ENCODE measurements around the gene DBF4. TPM values are rescaled to one million over a fixed set of nuclear protein-coding genes. Genes with fewer than 3 reads are reported as not detected.
"Not testable (repeated sequence)": the region's sequence is repeated elsewhere in the genome, so short reads cannot be mapped to it uniquely, and the experiment has no call there.

The DBF4 gene
- polyA plus RNA-seq, 3 donors = 16.5 to 23.4 (median 19.3) TPM

DNA sequence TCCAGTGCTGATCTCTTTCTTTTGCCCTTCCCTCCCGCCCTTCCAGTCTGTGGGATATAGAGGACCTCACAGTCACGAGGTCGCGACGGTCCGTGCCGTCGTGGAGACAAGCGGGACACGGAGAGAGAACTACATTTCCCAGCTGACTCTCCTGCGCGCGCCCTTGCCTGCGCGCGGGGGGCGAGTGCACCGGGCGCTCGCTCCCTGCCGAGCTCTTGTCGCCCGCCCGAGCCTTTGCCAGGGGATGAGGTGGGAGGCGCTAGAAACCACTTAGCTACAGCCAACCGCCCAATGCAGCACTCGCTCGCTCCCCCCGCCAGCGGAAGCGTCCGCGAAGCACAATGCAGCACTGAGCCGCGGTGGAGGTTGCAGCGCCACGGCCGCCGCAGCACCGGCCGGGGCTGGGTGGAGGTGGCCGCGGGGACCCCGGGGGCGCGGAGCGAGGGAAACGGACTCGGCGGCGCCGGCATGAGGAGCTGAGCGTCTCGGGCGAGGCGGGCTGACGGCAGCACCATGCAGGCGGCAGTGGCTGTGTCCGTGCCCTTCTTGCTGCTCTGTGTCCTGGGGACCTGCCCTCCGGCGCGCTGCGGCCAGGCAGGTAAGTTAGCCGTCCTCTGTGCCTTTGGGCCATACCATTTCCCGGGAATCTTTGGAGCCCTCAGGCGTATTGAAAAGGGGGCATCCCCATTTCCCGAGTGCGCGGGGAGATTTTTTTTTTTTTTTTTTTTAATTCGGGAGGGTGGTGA lies 57.8 kb downstream of the DBF4 start, which contains the start of gene ADAM22:
Gene ADAM22 (plus strand): TSS at position 299 of the 746 bp plus-strand sequence. CDS start 215 bp downstream, at position 514.
- peak; percentile 64 to 90 (median 84) for DNase-seq (ENCODE audit: extremely low read depth in 1 of 11, low read depth in 9 of 11, low spot score in 4 of 11)

- DNase-seq (ENCODE audit: extremely low read depth in 1 of 11, low read depth in 9 of 11, low spot score in 4 of 11) = peak in 5 of 11 donors; percentile 3 to 22 (median 6)
These were observed 58.5 kb downstream of the DBF4 start for GRCh38 chr7:87934699-87935383.

GRCh38 chr7:87935384-87935706 lies 59.1 kb downstream of the DBF4 start:
- no peak for DNase-seq (ENCODE audit: extremely low read depth in 1 of 11, low read depth in 9 of 11, low spot score in 4 of 11)

DNA sequence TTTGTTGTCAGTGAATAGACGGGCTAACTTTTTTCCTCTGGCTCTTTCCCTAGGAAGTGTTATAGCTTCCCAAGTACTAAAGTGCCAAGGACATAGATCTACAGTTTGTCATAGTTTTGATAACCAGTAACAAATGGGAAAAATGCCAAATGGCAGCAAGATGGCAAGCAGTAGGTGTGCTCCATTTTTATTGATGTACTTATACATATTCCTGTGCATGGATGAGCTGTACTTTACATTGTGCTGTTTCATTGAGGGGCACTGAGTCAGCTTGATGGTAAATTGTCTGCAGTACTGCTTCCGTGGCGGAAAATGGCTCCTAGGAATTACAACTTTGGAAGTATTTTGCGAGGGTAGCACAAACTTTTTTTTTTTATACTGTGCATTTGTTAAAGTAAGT lies 64.8 kb downstream of the DBF4 start:
- DNase-seq (ENCODE audit: extremely low read depth in 1 of 11, low read depth in 9 of 11, low spot score in 4 of 11) = no peak

- no peak for DNase-seq (ENCODE audit: extremely low read depth in 1 of 11, low read depth in 9 of 11, low spot score in 4 of 11)
These were observed 68.3 kb downstream of the DBF4 start for GRCh38 chr7:87944547-87944946.

- not testable (repeated sequence) for DNase-seq (ENCODE audit: extremely low read depth in 1 of 11, low read depth in 9 of 11, low spot score in 4 of 11)
These were observed 69.6 kb downstream of the DBF4 start for GRCh38 chr7:87945926-87946325.

DNA sequence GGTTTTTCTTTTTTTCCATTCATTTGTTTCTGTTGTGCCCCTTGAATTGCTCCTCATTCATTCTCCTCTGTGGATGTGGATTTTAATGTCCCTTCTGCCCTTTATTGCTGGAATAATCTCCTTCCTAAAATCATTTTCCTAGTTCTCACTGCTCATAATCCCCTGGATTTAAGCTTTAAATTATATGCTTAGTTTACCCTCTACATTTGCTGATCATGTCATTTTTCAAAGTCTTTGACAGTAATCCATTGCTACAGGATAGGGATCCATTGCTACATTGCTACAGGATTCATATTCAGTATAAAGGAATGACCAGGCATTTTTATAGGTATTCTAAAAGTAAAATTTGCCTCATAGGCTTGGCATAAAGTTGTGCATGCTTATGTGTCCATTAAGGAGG lies 72.1 kb downstream of the DBF4 start:
- DNase-seq (ENCODE audit: extremely low read depth in 1 of 11, low read depth in 9 of 11, low spot score in 4 of 11) = no peak

Other genes with a start within 250 kb of the DBF4 start
- gene RUNDC3B, start 248.1 kb upstream of the DBF4 start, polyA plus RNA-seq (ENCODE audit: insufficient read length in 3 of 3) = 1 to 10 TPM; 1.5 to 1.9 (median 1.7) TPM
- 10 to 100 TPM; 30.8 to 37.4 (median 34.2) TPM for gene SLC25A40, start 133 bp upstream of the DBF4 start, polyA plus RNA-seq (ENCODE audit: insufficient read length in 3 of 3)
- gene ADAM22, start 57.8 kb downstream of the DBF4 start, polyA plus RNA-seq (ENCODE audit: insufficient read length in 3 of 3) = 10 to 100 TPM; 12.7 to 14.7 (median 13.6) TPM